ENCODE data around the gene PTCHD1. TPM values are rescaled to one million over a fixed set of nuclear protein-coding genes. Genes with fewer than 3 reads are reported as not detected.

Gene PTCHD1
- total RNA-seq, 2 donors from 2014 or later = 0.15 to 1.6 TPM

GRCh38 chrX:23373129-23373804, 38.6 kb downstream of the PTCHD1 start:
- Histone ChIP-seq H3K9ac (ENCODE audit: low read depth in 2 of 2, low read length in 2 of 2) (no peak overlapping the region), H3K36me3 (no peaks in the 10 kb centered on the region), H3K4me1 (no peaks in the 10 kb centered on the region), H3K27ac (no peak overlapping the region), H3K27me3 (no peaks in the 10 kb centered on the region), H3K9me3 (no peaks in the 10 kb centered on the region), H3K4me3 (no peak overlapping the region)
- intact Hi-C loops (cut with DNase I) = no loop called here
- DNase-seq = no peak
- TF ChIP-seq CTCF (IDR thresholded peaks at IDR 0.05) = no peak

- no peak for TF ChIP-seq CTCF (IDR thresholded peaks at IDR 0.05)
- Histone ChIP-seq H3K27ac (no peak overlapping the region), H3K36me3 (no peaks in the 10 kb centered on the region), H3K4me1 (no peaks in the 10 kb centered on the region), H3K9me3 (no peaks in the 10 kb centered on the region), H3K4me3 (no peak overlapping the region), H3K9ac (ENCODE audit: low read depth in 2 of 2, low read length in 2 of 2) (no peak overlapping the region), H3K27me3 (no peaks in the 10 kb centered on the region)
- no peak for DNase-seq
- intact Hi-C loops (cut with DNase I) = no loop called here
Observed at GRCh38 chrX:23374291-23374690, 39.6 kb downstream of the PTCHD1 start.

GRCh38 chrX:23376581-23376980, 41.9 kb downstream of the PTCHD1 start:
- no peak for TF ChIP-seq CTCF (IDR thresholded peaks at IDR 0.05)
- H3K27me3 ChIP-seq = no peaks in the 10 kb centered on the region
- no peaks in the 10 kb centered on the region for H3K36me3 ChIP-seq
- no peak overlapping the region for H3K27ac ChIP-seq
- H3K9ac ChIP-seq (ENCODE audit: low read depth in 2 of 2, low read length in 2 of 2) = no peak overlapping the region
- H3K4me3 ChIP-seq = no peak overlapping the region
- intact Hi-C loops (cut with DNase I) = no loop called here
- H3K9me3 ChIP-seq = no peaks in the 10 kb centered on the region
- H3K4me1 ChIP-seq = no peaks in the 10 kb centered on the region
- DNase-seq = no peak

GRCh38 chrX:23380581-23380980, 45.9 kb downstream of the PTCHD1 start:
- Histone ChIP-seq H3K27ac (no peak overlapping the region), H3K4me3 (no peak overlapping the region), H3K9ac (ENCODE audit: low read depth in 2 of 2, low read length in 2 of 2) (no peak overlapping the region), H3K9me3 (no peaks in the 10 kb centered on the region), H3K4me1 (no peaks in the 10 kb centered on the region), H3K36me3 (no peaks in the 10 kb centered on the region), H3K27me3 (no peaks in the 10 kb centered on the region)
- no peak for DNase-seq
- intact Hi-C loops (cut with DNase I) = no loop called here
- no peak for TF ChIP-seq CTCF (IDR thresholded peaks at IDR 0.05)

- Histone ChIP-seq H3K4me3 (no peak overlapping the region), H3K27me3 (no peaks in the 10 kb centered on the region), H3K36me3 (no peaks in the 10 kb centered on the region), H3K4me1 (no peaks in the 10 kb centered on the region), H3K9me3 (no peaks in the 10 kb centered on the region), H3K9ac (ENCODE audit: low read depth in 2 of 2, low read length in 2 of 2) (no peak overlapping the region), H3K27ac (no peak overlapping the region)
- DNase-seq = no peak
- intact Hi-C loops (cut with DNase I) = no loop called here
- TF ChIP-seq CTCF (IDR thresholded peaks at IDR 0.05) = no peak
Observed at GRCh38 chrX:23381099-23382087, 46.7 kb downstream of the PTCHD1 start.
